CD8-positive, alpha-beta memory T cell (primary cell): ENCODE measurements around the gene TMEM170B. TPM values are rescaled to one million over a fixed set of nuclear protein-coding genes. Genes with fewer than 3 reads are reported as not detected.
A peak's percentile ranks its signal among the peaks of the same experiment; 100 is the strongest.

Experiments used
- CTCF ChIA-PET: fragments of 350-600 bp; sonication (Branson Sonifier 250); formaldehyde crosslinking; loops from one replicate; lab custom pipeline; 2021; ENCODE audit warnings: antibody characterized with exemption; lab: Charles Lee
- POLR2A ChIA-PET: fragments of 350-600 bp; sonication (Branson Sonifier 250); formaldehyde crosslinking; loops from one replicate; lab custom pipeline; 2021; ENCODE audit warnings: antibody characterized with exemption; lab: Charles Lee
- DNase-seq, 5 donors: peaks; one replicate each; pipeline versions ENCODE4 v3.0.0 to v3.0.0-alpha.2; 2020 to 2022; ENCODE audit warnings: mixed read lengths in 1 of 5
- H3K27ac ChIP-seq: one replicate; pipeline ENCODE4 v1.7.0; 2013; ENCODE audit warnings: low read depth, mild to moderate bottlenecking, low read length, moderate library complexity
- H3K27me3 ChIP-seq: 2 replicates; pipeline ENCODE4 v1.7.0; 2013; ENCODE audit warnings: low read length, mild to moderate bottlenecking; ENCODE audit not compliant: insufficient read depth, poor library complexity, severe bottlenecking
- H3K36me3 ChIP-seq: 2 replicates; pipeline ENCODE4 v1.7.0; 2013; ENCODE audit warnings: mild to moderate bottlenecking, low read length, moderate library complexity; ENCODE audit not compliant: insufficient read depth
- H3K4me1 ChIP-seq: 2 replicates; pipeline ENCODE4 v1.7.0; 2013; ENCODE audit warnings: mild to moderate bottlenecking, low read length, moderate library complexity; ENCODE audit not compliant: insufficient read depth
- H3K4me3 ChIP-seq: 2 replicates; pipeline ENCODE4 v1.7.0; 2013; ENCODE audit warnings: mild to moderate bottlenecking, low read length
- H3K9me3 ChIP-seq: 2 replicates; pipeline ENCODE4 v1.7.0; 2013; ENCODE audit warnings: mild to moderate bottlenecking, low read length
- H3K27ac Mint-ChIP-seq, 8 donors: one replicate each; pipeline ENCODE4 v1.8.0; 2020 to 2021; ENCODE audit warnings: mixed read lengths in 8 of 8, mild to moderate bottlenecking in 6 of 8, inconsistent platforms in 3 of 8, moderate library complexity in 3 of 8
- H3K27me3 Mint-ChIP-seq, 2 donors: one replicate each; pipeline ENCODE4 v1.8.0; 2020 to 2021; ENCODE audit warnings: mixed read lengths in 2 of 2, mild to moderate bottlenecking in 1 of 2, moderate library complexity in 1 of 2
- H3K36me3 Mint-ChIP-seq, 3 donors: one replicate each; pipeline ENCODE4 v1.8.0; 2020 to 2021; ENCODE audit warnings: mixed read lengths in 3 of 3, inconsistent platforms in 1 of 3, mild to moderate bottlenecking in 1 of 3
- H3K4me1 Mint-ChIP-seq, 3 donors: one replicate each; pipeline ENCODE4 v1.8.0; 2020 to 2021; ENCODE audit warnings: mixed read lengths in 3 of 3, inconsistent platforms in 1 of 3, mild to moderate bottlenecking in 1 of 3
- H3K4me3 Mint-ChIP-seq, 7 donors: one replicate each; pipeline ENCODE4 v1.8.0; 2020 to 2021; ENCODE audit warnings: mixed read lengths in 7 of 7, mild to moderate bottlenecking in 6 of 7, moderate library complexity in 4 of 7, inconsistent platforms in 2 of 7
- H3K9me3 Mint-ChIP-seq, 5 donors: one replicate each; pipeline ENCODE4 v1.8.0; 2020 to 2022; ENCODE audit warnings: mixed read lengths in 5 of 5, mild to moderate bottlenecking in 3 of 5, moderate library complexity in 2 of 5, inconsistent platforms in 1 of 5
- polyA plus RNA-seq: library from polyadenylated mRNA; unstranded; fragments of 300-500 nt; fragmentation: Illumina TruSeq; gene quantifications from one replicate; pipeline ENCODE4 v1.2.3, GENCODE V29; 2021
- total RNA-seq, 2 experiments: library from RNA; stranded (reverse); gene quantifications; one replicate each; pipeline ENCODE4 v1.2.3, GENCODE V29; 2021

The TMEM170B gene
- total and polyA plus RNA-seq, 3 experiments from 2014 or later: 0.30 to 2.7 (median 2.6) TPM

- Mint-ChIP-seq H3K9me3 (peaks cover 0 to 2% (median 0%) of the 10 kb centered on the region in 5 donors), H3K27ac (peak overlapping the region in 1 of 8 donors; percentile 38), H3K4me3 (peak overlapping the region in 3 of 7 donors; percentile 1 to 18 (median 17)), H3K4me1 (peaks cover 9 to 18% (median 16%) of the 10 kb centered on the region in 3 donors), H3K27me3 (no peaks in the 10 kb centered on the region), H3K36me3 (peaks cover 0 to under 1% (median 0%) of the 10 kb centered on the region in 3 donors)
- Histone ChIP-seq H3K9me3 (no peaks in the 10 kb centered on the region), H3K27ac (no peak overlapping the region), H3K4me1 (no peaks in the 10 kb centered on the region), H3K27me3 (no peaks in the 10 kb centered on the region), H3K4me3 (no peak overlapping the region), H3K36me3 (no peaks in the 10 kb centered on the region)
- ChIA-PET CTCF (interaction anchor here (0.6 to 10.0 kb wide), 26 partner anchors 8 to 540 kb away, joined by 3 to 154 read pairs (median 4); partner anchors contain the start of gene SMIM13), POLR2A (interaction anchor here (1.4 kb wide), 1 partner anchor 352 kb away, joined by 3 read pairs; no protein-coding TSS in a partner anchor)
- DNase-seq: no peak
These were observed 41.9 kb upstream of the TMEM170B start for GRCh38 chr6:11495565-11496145.

GRCh38 chr6:11496152-11497060, 41.1 kb upstream of the TMEM170B start:
- no peaks in the 10 kb centered on the region for H3K9me3 ChIP-seq
- H3K4me3 Mint-ChIP-seq: peak overlapping the region in 1 of 7 donors; percentile 18
- H3K4me1 ChIP-seq: no peaks in the 10 kb centered on the region
- peaks cover 9 to 18% (median 16%) of the 10 kb centered on the region in 3 donors for H3K4me1 Mint-ChIP-seq
- H3K27ac ChIP-seq: no peak overlapping the region
- peak; percentile 47 to 79 (median 73) for DNase-seq
- H3K4me3 ChIP-seq: no peak overlapping the region
- ChIA-PET POLR2A (interaction anchor here (1.4 kb wide), 1 partner anchor 352 kb away, joined by 3 read pairs; no protein-coding TSS in a partner anchor), CTCF (interaction anchor here (0.6 to 10.0 kb wide), 30 partner anchors 9 to 541 kb away, joined by 3 to 154 read pairs (median 4); partner anchors contain the start of gene SMIM13)
- no peaks in the 10 kb centered on the region for H3K27me3 ChIP-seq
- H3K9me3 Mint-ChIP-seq: peaks cover 0 to 4% (median 0%) of the 10 kb centered on the region in 5 donors
- H3K27me3 Mint-ChIP-seq: no peaks in the 10 kb centered on the region
- no peaks in the 10 kb centered on the region for H3K36me3 ChIP-seq
- peak overlapping the region in 3 of 8 donors; percentile 38 to 63 (median 44) for H3K27ac Mint-ChIP-seq
- H3K36me3 Mint-ChIP-seq: peaks cover 0 to 4% (median 0%) of the 10 kb centered on the region in 3 donors

GRCh38 chr6:11497107-11497506, 40.4 kb upstream of the TMEM170B start:
- ChIA-PET CTCF (interaction anchor here (0.7 to 10.0 kb wide), 24 partner anchors 10 to 542 kb away, joined by 3 to 154 read pairs (median 4); partner anchors contain the start of gene SMIM13), POLR2A (no interaction called here)
- H3K27ac Mint-ChIP-seq: no peak overlapping the region
- H3K9me3 Mint-ChIP-seq: peaks cover 0 to 4% (median 0%) of the 10 kb centered on the region in 5 donors
- H3K9me3 ChIP-seq: no peaks in the 10 kb centered on the region
- no peaks in the 10 kb centered on the region for H3K27me3 Mint-ChIP-seq
- H3K36me3 Mint-ChIP-seq: peaks cover 0 to 4% (median 0%) of the 10 kb centered on the region in 3 donors
- H3K36me3 ChIP-seq: no peaks in the 10 kb centered on the region
- H3K27me3 ChIP-seq: no peaks in the 10 kb centered on the region
- peaks cover 9 to 18% (median 16%) of the 10 kb centered on the region in 3 donors for H3K4me1 Mint-ChIP-seq
- no peaks in the 10 kb centered on the region for H3K4me1 ChIP-seq
- no peak overlapping the region for H3K4me3 ChIP-seq
- no peak overlapping the region for H3K27ac ChIP-seq
- no peak for DNase-seq
- H3K4me3 Mint-ChIP-seq: no peak overlapping the region

GRCh38 chr6:11497881-11498280, 39.7 kb upstream of the TMEM170B start:
- POLR2A ChIA-PET: no interaction called here
- no peaks in the 10 kb centered on the region for H3K9me3 ChIP-seq
- H3K4me3 ChIP-seq: no peak overlapping the region
- Mint-ChIP-seq H3K27me3 (peaks cover 0 to under 1% of the 10 kb centered on the region in 2 donors), H3K4me3 (no peak overlapping the region), H3K4me1 (peaks cover 9 to 18% (median 16%) of the 10 kb centered on the region in 3 donors), H3K36me3 (peaks cover 0 to 4% (median 0%) of the 10 kb centered on the region in 3 donors), H3K27ac (no peak overlapping the region), H3K9me3 (peaks cover 0 to 4% (median 0%) of the 10 kb centered on the region in 5 donors)
- CTCF ChIA-PET: interaction anchor here (3.0 to 10.0 kb wide), 3 partner anchors 12 to 354 kb away, joined by 15 to 154 read pairs (median 82); no protein-coding TSS in a partner anchor
- H3K36me3 ChIP-seq: no peaks in the 10 kb centered on the region
- H3K4me1 ChIP-seq: no peaks in the 10 kb centered on the region
- H3K27me3 ChIP-seq: no peaks in the 10 kb centered on the region
- no peak for DNase-seq
- H3K27ac ChIP-seq: no peak overlapping the region

GRCh38 chr6:11500008-11500407, 37.5 kb upstream of the TMEM170B start:
- Histone ChIP-seq H3K27ac (no peak overlapping the region), H3K4me3 (no peak overlapping the region), H3K36me3 (no peaks in the 10 kb centered on the region), H3K4me1 (no peaks in the 10 kb centered on the region), H3K9me3 (no peaks in the 10 kb centered on the region), H3K27me3 (no peaks in the 10 kb centered on the region)
- Mint-ChIP-seq H3K4me1 (peaks cover 8 to 12% (median 9%) of the 10 kb centered on the region in 3 donors), H3K4me3 (no peak overlapping the region), H3K9me3 (peaks cover 0 to 4% (median 0%) of the 10 kb centered on the region in 5 donors), H3K36me3 (peaks cover 0 to 4% (median 0%) of the 10 kb centered on the region in 3 donors), H3K27ac (no peak overlapping the region), H3K27me3 (peaks cover 0 to 15% of the 10 kb centered on the region in 2 donors)
- CTCF ChIA-PET: interaction anchor here (8.8 to 10.0 kb wide), 2 partner anchors 328 to 356 kb away, joined by 82 to 154 read pairs; no protein-coding TSS in a partner anchor
- POLR2A ChIA-PET: no interaction called here
- no peak for DNase-seq

GRCh38 chr6:11509471-11509870, 28.1 kb upstream of the TMEM170B start:
- CTCF ChIA-PET: interaction anchor here (2.8 kb wide), 1 partner anchor 13 kb away, joined by 15 read pairs; no protein-coding TSS in a partner anchor
- no peak overlapping the region for H3K27ac Mint-ChIP-seq
- no peaks in the 10 kb centered on the region for H3K4me1 ChIP-seq
- no peaks in the 10 kb centered on the region for H3K9me3 ChIP-seq
- peaks cover 17 to 67% of the 10 kb centered on the region in 2 donors for H3K27me3 Mint-ChIP-seq
- H3K36me3 ChIP-seq: no peaks in the 10 kb centered on the region
- H3K27ac ChIP-seq: no peak overlapping the region
- no peak overlapping the region for H3K4me3 Mint-ChIP-seq
- peaks cover 0 to 3% (median 0%) of the 10 kb centered on the region in 3 donors for H3K36me3 Mint-ChIP-seq
- H3K9me3 Mint-ChIP-seq: peaks cover 0 to 2% (median 0%) of the 10 kb centered on the region in 5 donors
- POLR2A ChIA-PET: no interaction called here
- no peak overlapping the region for H3K4me3 ChIP-seq
- no peaks in the 10 kb centered on the region for H3K27me3 ChIP-seq
- DNase-seq: no peak
- H3K4me1 Mint-ChIP-seq: peaks cover 0 to 4% (median 0%) of the 10 kb centered on the region in 3 donors

GRCh38 chr6:11514672-11515071, 22.9 kb upstream of the TMEM170B start:
- Mint-ChIP-seq H3K27ac (no peak overlapping the region), H3K4me1 (peaks cover 0 to 4% (median 0%) of the 10 kb centered on the region in 3 donors), H3K27me3 (peaks cover 16 to 66% of the 10 kb centered on the region in 2 donors), H3K4me3 (no peak overlapping the region), H3K36me3 (peaks cover 0 to 3% (median 3%) of the 10 kb centered on the region in 3 donors), H3K9me3 (peaks cover 0 to 14% (median 4%) of the 10 kb centered on the region in 5 donors)
- DNase-seq: no peak
- H3K9me3 ChIP-seq: no peaks in the 10 kb centered on the region
- no peaks in the 10 kb centered on the region for H3K36me3 ChIP-seq
- CTCF ChIA-PET: no interaction called here
- H3K4me1 ChIP-seq: no peaks in the 10 kb centered on the region
- POLR2A ChIA-PET: no interaction called here
- no peak overlapping the region for H3K4me3 ChIP-seq
- H3K27ac ChIP-seq: no peak overlapping the region
- H3K27me3 ChIP-seq: no peaks in the 10 kb centered on the region
